Lower lobe of right lung (tissue), 2 donors: Measurements from ENCODE around the gene SLC25A10. TPM values are rescaled to one million over a fixed set of nuclear protein-coding genes. Genes with fewer than 3 reads are reported as not detected.

Experiments
- ATAC-seq, 2 donors: fragments of 200-7000 bp; cut with Tn5 transposase; one replicate each; pipeline ENCODE4 v1.9.1; 2020 to 2022; ENCODE audit warnings: mild to moderate bottlenecking in 2 of 2, moderate library complexity in 2 of 2
- DNase-seq: peaks from one replicate; pipeline ENCODE4 v3.0.0-alpha.2; 2020
- H3K27ac ChIP-seq: fragments of 200-600 bp; one replicate; pipeline ENCODE4 v1.8.0; 2022
- H3K27me3 ChIP-seq: fragments of 200-600 bp; one replicate; pipeline ENCODE4 v1.8.0; 2022; ENCODE audit warnings: low read depth
- H3K36me3 ChIP-seq: fragments of 200-600 bp; one replicate; pipeline ENCODE4 v1.8.0; 2022; ENCODE audit warnings: mild to moderate bottlenecking
- H3K4me1 ChIP-seq: fragments of 200-600 bp; one replicate; pipeline ENCODE4 v1.8.0; 2022
- H3K4me3 ChIP-seq: fragments of 200-600 bp; one replicate; pipeline ENCODE4 v1.8.0; 2022; ENCODE audit warnings: mild to moderate bottlenecking
- H3K9me3 ChIP-seq: fragments of 200-600 bp; one replicate; pipeline ENCODE4 v1.8.0; 2022
- intact Hi-C: fragments of 100-400 bp; cut with DNase I; formaldehyde crosslinking; loops from one replicate; pipeline ENCODE4 v1.11.0; 2022
- total RNA-seq: library from RNA; stranded (reverse); fragmentation: NEBNext Ultra II Directional; extraction: Animal tissue kit (Norgen Biotek cat#: 25700); gene quantifications from one replicate; pipeline ENCODE4 v1.2.1, GENCODE V29; 2021
- TF ChIP-seq, protein P1 (sequence below): fragments of 200-600 bp; IDR thresholded peaks from one replicate; pipeline ENCODE4 v1.8.0; 2022; ENCODE audit warnings: antibody characterized with exemption, mild to moderate bottlenecking
- donor health status: DM: no; HTN: yes; CAD: no; lungs with severe emphysema.

Gene SLC25A10
- total RNA-seq, 1 donor from 2014 or later: 7.3 TPM

DNA sequence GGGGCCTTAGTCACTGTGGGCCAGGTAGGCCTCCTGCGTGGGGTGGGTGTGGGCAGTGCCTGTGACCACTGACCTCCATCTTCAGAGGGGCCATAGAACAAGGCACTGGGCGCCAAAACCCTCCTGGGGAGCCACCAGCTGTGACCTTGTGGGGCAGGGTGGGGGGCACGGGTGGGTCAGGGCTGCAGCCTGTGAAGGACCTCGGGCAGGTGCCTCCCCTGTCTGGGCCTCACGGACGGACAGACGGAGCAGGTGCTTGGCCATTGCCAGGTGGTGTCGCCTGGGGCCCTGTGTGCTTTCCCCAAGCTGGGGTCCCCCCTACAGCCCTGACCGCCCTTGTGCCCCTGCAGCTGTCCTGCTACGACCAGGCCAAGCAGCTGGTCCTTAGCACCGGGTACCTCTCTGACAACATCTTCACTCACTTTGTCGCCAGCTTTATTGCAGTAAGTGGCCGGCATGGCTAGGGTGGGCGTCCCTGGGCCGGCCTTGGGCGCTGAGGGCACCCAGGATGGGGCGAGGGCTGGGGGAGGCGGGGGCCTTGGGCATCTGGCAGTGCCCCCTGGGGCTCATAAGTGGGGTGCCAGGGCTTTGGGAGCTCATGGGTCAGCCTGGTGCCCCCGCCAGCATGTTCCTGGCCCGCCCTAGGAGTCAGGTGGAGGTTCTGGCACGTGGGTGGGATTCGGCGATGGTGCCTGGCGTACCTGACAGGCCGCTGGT lies 5.1 kb downstream of the SLC25A10 start:
- Histone ChIP-seq H3K9me3 (no peaks in the 10 kb centered on the region), H3K27ac (no peak overlapping the region), H3K4me3 (no peak overlapping the region), H3K27me3 (no peaks in the 10 kb centered on the region), H3K36me3 (no peaks in the 10 kb centered on the region), H3K4me1 (peaks cover 18% of the 10 kb centered on the region)
- ATAC-seq (no peak), DNase-seq (no peak)
- intact Hi-C loops: no loop called here
- TF ChIP-seq, protein P1, sequence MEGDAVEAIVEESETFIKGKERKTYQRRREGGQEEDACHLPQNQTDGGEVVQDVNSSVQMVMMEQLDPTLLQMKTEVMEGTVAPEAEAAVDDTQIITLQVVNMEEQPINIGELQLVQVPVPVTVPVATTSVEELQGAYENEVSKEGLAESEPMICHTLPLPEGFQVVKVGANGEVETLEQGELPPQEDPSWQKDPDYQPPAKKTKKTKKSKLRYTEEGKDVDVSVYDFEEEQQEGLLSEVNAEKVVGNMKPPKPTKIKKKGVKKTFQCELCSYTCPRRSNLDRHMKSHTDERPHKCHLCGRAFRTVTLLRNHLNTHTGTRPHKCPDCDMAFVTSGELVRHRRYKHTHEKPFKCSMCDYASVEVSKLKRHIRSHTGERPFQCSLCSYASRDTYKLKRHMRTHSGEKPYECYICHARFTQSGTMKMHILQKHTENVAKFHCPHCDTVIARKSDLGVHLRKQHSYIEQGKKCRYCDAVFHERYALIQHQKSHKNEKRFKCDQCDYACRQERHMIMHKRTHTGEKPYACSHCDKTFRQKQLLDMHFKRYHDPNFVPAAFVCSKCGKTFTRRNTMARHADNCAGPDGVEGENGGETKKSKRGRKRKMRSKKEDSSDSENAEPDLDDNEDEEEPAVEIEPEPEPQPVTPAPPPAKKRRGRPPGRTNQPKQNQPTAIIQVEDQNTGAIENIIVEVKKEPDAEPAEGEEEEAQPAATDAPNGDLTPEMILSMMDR: no peak

- no peaks in the 10 kb centered on the region for H3K36me3 ChIP-seq
- TF ChIP-seq, protein P1: no peak
Observed at GRCh38 chr17:81717766-81718089, 5.6 kb downstream of the SLC25A10 start.

GRCh38 chr17:81719410-81720266 lies 7.6 kb downstream of the SLC25A10 start:
- no peak overlapping the region for H3K4me3 ChIP-seq
- H3K36me3 ChIP-seq: no peaks in the 10 kb centered on the region
- ATAC-seq: no peak
- H3K9me3 ChIP-seq: no peaks in the 10 kb centered on the region
- H3K27ac ChIP-seq: no peak overlapping the region
- peaks cover 9% of the 10 kb centered on the region for H3K4me1 ChIP-seq
- no peaks in the 10 kb centered on the region for H3K27me3 ChIP-seq
- TF ChIP-seq, protein P1: no peak
- DNase-seq: peak; percentile 40
- intact Hi-C loops: no loop called here

More at GRCh38 chr17:81717766-81718089, 5.6 kb downstream of the SLC25A10 start:
- DNase-seq (no peak), ATAC-seq (no peak)
- no peaks in the 10 kb centered on the region for H3K27me3 ChIP-seq
- intact Hi-C loops: no loop called here
- H3K27ac ChIP-seq: no peak overlapping the region
- no peaks in the 10 kb centered on the region for H3K9me3 ChIP-seq
- H3K4me3 ChIP-seq: no peak overlapping the region
- H3K4me1 ChIP-seq: peaks cover 15% of the 10 kb centered on the region

DNA sequence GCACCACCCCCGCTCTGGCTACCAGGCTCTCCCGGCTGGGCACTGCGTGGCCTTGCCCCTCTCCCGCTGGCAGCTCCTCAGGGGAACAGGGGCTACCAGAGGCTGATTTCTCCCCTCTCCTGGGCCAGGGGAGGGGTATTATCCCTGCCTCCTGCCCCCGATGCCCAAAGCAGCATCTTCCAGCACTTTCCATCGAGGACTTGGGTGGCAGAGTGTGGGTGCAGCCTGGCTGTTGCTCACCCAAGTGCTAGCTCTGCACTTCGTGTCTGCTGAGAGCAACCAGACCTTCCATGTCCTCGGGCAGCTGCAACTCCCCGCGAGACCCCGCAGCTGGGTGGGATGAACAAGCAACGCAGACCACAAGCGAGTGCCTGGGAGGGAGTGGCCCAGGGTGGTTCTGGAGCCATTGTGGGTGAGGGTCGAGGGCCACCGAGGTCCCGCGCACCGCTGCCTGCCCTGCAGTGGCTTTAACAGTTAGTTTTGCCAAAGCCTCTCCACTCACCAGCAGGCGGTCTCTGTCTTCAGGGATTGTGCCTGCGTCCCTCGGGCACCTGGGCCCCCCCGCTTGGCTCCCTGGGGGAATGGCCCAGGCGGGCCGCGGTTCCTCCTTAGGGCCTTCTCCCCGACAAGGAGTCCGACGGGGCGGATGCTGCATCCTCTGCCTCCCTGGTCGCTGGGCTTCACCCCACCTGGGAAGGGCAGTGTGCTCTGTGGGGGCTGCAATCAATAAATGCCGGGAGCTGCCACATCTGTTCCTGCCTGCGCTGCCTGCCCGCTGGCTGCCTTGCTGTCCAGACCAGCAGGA lies 8.4 kb downstream of the SLC25A10 start:
- intact Hi-C loops: no loop called here
- Histone ChIP-seq H3K36me3 (no peaks in the 10 kb centered on the region), H3K4me1 (peaks cover 9% of the 10 kb centered on the region), H3K9me3 (no peaks in the 10 kb centered on the region), H3K27me3 (no peaks in the 10 kb centered on the region), H3K27ac (no peak overlapping the region), H3K4me3 (no peak overlapping the region)
- DNase-seq (peak; percentile 41), ATAC-seq (no peak)
- TF ChIP-seq, protein P1: no peak
